GM21528 (cell line): Measurements from ENCODE around the gene PTRHD1.
A peak's percentile ranks its signal among the peaks of the same experiment; 100 is the strongest.
"Not testable (repeated sequence)": the region's sequence is repeated elsewhere in the genome, so short reads cannot be mapped to it uniquely, and the experiment has no call there.

Experiments
- ATAC-seq: cut with Tn5 transposase; IDR thresholded peaks from one replicate; pipeline ENCODE4 v1.9.1; 2021; ENCODE audit warnings: mild to moderate bottlenecking, moderate library complexity; ENCODE audit not compliant: unreplicated experiment, low FRiP score

Gene PTRHD1, protein sequence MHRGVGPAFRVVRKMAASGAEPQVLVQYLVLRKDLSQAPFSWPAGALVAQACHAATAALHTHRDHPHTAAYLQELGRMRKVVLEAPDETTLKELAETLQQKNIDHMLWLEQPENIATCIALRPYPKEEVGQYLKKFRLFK

DNA sequence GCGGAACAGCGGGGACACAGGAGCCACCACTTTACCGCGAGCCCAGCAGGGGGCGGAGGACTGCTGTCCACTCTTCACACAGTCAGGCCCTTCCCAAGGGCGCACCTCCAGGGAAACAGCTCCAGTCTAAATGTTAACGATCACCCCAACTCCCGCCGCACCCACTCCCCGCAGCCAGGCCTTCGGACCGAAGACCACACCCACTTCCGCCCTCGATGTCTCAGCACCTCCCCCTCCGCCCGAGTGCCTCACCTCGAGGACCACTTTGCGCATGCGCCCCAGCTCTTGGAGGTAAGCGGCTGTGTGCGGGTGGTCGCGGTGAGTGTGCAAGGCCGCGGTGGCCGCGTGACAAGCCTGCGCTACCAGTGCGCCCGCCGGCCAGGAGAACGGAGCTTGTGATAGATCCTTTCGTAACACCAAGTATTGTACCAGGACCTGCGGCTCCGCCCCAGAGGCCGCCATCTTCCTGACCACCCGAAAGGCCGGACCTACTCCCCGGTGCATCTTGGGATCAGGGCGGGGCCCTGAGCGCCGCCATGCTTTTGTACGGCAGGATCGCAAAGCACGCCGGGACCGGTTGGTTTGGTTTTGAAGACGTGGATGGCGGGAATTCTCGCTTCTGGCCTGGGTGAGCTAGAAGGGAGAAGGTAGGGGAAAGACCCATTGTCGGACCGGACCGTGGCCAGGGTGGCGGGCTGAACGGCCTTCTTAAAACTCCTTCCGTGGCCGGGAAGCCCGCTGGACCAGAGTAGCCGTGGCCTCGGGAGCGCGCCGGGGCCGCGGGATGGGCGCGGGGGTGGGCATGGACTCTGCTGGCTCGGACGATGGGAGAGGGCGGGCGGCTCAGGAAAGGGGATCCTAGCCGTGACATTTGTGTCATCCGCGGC, at the start of gene PTRHD1, which contains the start of gene CENPO:
TSS of gene PTRHD1 (minus strand) at position 518 of the 887 bp plus-strand sequence. CDS start at position 504, 14 bp downstream.
TSS of gene CENPO (plus strand) at position 552 of the 887 bp plus-strand sequence. CDS start 495 bp downstream, outside the sequence.
- ATAC-seq = peak; percentile 91

DNA sequence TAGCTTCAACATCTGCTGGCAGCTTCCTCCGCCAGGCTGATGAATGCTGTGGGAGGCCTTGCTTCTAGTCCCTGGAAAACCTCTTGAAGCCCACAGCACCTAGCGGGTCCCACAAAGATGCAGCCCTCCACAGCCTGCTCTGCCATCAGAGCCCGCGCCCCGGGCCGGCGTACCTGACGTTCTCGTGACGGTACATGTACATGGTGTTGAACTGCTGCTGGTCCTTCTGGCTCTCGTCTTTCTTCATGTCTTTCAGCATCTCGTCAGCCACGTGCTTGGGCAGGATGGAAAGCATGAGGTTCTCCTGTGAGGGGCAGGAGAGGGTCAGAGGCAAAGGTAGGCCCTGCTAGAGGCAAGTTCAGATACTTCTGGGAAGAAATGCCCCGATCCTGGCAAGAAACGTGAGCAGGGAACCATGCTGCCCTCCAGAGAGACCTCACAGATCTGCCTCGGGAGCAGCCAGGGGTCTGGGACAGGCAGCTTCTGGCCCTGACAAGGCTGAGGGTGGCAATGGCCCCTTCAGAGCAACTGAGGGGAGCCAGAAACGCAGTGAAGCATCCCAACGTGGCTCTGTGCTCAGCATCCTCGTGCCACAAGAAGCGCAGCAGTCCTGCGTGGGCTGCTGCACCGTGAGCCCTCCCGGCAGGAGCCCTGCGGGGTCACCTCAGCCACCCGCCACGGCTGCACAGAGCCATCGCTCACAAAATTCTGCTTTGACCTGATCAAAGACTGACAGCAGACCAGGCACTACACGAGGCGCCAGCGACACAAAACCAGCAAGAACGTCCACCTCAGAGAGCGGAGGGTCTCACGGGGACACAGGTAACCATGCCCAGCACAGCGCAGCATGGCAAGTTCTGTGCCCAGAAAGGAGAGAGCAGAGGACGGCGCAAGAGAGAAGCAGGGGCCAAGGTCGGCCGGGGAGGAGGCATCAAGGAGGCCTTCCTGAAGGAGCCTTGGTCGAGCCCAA, 49.2 kb upstream of the PTRHD1 start:
- no peak for ATAC-seq

DNA sequence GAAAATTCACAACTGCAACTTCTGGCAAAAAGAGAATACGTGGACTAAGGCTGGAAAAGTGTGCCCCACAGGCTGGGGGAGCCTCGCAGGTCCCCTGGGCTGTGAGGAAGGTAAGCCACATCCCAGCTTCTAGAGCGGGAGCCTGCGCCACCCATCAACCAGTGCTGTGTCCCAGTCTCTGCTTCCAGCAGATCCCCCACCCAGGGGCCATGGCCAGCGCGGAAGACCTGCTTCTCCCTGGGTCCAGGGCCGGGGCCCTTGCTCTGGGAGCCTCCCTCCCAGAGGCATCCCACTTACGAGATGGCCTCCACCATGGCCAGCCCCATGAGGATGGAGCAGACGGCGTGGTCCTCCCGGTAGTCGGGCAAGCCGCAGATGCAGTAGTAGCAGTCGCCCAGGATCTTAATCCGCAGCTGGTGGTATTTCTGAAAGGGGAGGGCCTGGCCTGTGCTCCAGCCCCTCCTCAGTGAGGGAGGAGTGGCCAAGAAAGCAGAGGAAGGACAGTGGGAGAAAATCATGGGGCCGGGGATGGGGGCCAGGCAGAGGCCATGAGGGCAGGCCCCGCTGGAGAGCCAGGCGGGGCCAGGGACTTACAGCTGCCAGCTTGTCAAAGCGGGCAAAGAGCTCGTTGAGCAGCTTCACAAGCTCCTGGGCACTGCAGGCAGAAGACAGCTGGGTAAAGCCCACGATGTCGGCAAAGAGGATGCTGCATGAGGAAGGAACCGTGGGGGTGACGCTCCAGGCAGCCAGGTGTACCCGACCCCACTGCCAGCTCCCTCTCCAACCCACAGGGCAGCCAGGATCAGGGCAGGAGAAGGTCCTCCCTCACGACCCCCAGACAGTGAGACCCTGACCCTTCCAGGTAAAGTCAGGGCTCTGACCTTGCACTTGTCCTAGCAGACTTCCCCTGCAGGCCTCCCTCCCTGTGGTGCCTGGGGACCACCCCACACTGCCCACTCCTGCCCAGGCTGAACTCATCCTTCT, 48.1 kb upstream of the PTRHD1 start:
- no peak for ATAC-seq

DNA sequence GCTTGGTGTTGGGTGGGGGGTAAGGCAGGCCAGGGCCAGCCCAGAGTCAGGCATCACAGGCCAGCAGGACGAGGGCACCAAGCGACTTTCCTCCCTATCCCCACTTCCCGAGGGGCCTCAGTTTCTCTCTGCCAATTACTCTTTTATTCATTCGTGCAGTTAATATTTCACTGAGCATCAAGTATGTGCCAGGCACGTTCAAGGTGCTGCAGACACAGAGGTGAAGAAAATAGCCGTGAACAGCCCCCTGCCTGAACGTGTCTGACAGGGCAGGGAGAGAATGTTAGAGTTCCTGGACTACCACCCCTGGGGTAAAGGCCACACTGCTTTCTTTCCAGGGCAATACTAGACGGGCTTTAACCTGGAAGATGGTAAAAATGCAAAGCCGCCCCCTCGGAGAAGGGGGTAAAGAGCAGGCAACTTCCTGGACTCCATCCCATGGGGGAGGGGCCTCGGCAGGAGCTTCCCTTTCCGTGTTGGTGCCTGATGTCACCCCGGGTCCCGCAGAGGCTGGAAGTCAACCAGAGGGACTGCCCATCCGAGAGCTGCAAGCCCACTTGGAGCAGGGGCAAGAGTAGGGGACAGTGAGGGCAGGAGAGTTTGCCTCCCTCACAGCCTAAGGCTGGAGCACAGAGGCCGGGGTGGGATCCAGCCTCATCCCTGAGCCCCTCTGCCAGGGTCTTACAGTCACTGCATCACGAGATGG, 47.1 kb upstream of the PTRHD1 start:
- no peak for ATAC-seq

DNA sequence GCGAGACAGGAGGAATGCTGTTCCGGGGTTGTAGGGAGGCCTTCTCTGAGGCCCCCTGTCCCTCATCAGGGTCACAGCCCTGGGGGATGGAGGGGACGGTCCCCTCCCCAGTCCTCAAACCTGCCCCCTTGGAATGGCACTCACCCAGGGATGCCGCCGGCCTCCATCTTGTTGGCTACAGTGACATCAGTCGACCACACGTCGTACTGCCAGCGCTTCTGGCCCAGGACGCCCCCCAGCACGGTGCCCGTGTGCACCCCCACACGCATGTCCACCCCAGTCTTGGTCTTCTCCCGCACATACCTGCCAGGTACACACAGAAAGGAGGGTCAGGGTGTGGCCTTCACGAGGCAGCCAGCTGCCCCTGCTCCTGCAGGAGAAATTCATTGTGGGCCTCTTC, 46.5 kb upstream of the PTRHD1 start:
- ATAC-seq = no peak

DNA sequence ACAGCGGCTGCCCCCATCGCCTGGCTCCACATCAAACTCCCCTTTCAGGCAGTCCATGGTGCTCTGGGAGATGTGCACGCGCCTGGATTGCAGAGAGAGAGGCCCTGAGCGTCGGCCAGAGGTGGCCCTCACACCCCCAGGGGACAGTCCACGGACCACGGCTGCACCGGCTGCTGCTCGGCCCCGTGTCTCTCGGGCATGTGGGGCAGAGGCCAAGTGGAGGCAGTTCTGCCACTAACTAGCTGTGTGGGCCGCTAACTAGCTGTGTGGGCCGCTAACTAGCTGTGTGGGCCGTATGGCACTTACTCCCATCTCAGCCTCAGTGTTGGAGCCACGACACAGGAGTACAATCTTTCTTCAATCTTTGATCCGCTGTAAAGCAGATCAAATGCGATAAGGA, 45.4 kb upstream of the PTRHD1 start:
- no peak for ATAC-seq

DNA sequence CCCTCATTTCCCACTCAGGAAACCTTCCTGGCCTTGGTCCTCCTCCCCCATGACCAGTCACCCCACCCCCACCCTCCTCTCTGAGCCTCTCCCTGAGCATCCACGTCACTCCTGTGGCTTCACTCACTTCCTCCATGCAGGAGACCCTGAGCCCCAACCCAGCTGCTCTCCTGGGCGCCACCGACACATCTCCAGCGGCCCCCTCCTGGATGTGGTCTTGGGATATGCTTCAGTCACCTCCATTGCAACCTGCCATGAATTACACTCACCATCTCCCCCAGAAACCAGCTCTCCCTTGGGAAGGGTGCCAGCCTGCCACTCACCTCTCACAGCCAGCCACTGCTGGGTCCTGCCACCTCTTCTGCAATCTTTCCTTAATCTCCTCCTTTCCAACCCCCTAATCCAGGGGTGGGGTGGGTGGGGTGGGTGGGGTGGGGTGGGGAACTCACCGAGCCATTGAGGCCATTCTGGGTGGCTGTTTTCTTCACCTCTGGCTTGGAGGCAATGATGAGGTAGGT, 44.9 kb upstream of the PTRHD1 start:
- ATAC-seq = no peak

DNA sequence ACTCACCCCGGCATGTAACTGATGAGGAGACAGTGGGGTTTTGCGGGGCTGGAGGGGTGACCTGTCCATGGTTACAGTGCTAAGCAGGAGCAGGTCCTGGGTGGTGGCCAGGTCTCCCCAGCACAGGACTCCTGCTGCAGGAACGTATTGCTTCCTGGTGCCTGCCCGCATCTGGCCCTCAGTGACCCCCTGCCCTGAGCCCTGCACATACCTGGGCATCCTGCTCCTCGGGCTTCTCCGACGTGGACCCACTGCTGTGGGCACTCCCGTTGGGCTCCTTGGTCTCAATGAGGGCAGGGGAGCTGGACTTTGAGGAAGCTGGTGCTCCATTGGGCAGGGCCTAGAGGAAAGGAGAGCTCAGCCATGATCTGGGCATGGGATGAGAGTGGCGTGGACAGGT, 43.5 kb upstream of the PTRHD1 start:
- no peak for ATAC-seq

DNA sequence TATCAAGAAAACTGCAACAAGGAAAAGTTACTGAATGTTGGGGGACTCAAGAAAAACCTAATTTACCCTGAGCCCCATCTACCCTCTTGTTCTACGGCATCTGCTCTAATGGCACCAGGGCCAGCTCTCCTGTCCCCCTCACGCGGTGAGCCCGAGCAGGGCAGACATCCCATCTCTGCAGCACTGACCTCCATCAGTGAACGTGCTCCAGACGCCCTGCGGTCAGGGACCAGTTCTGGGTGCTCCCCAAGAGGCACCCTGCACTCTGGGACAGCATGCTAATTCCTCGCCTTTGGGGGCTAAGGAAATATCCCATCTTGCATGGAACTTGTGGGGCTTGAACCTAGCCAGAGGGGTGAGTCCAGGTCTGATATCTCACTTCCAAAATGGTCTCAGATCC, 43.0 kb upstream of the PTRHD1 start:
- no peak for ATAC-seq

DNA sequence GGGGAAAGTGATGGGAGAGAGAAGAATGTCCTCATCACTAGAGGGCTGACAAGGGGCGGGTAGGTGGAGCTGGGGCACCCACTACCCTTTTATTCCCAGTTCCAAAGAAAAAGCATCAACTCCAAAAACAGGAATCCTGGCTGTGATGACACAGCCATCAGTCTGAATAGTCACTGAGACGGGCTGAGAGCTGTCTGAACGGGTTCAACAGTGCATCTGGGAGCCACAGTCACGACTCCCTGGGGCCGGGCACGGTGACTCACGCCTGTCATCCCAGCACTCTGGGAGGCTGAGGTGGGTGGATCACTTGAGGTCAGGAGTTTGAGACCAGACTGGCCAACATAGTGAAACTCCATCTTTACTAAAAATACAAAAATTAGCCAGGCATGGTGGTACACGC, 42.2 kb upstream of the PTRHD1 start:
- not testable (repeated sequence) for ATAC-seq

DNA sequence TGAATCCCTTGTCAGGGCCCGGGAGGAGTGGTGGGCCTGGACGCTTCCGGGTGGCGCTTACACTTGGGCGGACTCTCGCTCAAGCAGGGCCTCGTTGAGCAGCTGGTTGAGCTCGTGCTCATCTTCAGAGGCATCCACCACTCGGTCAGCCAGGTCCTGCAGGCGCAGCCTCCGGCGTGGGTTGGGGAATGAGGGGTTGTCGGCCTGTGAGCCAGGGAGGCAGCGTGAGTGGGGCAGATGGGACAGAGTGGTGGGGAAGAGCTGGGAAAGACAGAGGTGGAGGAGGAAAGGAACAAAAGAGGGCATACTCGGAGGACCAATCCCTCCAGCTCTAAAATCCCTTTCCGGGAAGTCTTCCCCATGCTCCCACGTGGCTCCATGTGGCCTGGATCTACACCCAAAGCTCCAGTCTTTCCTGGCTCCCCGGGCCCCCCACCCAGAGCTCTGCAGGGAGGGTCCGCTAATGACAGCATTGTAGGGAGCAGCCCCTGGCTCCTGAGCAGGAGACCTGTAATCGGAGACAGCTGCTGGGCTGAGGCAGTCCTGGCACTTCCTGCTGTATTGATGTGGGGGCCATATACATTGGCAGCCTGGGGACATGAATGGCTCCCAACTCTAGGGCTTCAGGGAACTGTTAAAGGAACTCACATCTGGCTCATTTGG, 41.7 kb upstream of the PTRHD1 start:
- no peak for ATAC-seq

DNA sequence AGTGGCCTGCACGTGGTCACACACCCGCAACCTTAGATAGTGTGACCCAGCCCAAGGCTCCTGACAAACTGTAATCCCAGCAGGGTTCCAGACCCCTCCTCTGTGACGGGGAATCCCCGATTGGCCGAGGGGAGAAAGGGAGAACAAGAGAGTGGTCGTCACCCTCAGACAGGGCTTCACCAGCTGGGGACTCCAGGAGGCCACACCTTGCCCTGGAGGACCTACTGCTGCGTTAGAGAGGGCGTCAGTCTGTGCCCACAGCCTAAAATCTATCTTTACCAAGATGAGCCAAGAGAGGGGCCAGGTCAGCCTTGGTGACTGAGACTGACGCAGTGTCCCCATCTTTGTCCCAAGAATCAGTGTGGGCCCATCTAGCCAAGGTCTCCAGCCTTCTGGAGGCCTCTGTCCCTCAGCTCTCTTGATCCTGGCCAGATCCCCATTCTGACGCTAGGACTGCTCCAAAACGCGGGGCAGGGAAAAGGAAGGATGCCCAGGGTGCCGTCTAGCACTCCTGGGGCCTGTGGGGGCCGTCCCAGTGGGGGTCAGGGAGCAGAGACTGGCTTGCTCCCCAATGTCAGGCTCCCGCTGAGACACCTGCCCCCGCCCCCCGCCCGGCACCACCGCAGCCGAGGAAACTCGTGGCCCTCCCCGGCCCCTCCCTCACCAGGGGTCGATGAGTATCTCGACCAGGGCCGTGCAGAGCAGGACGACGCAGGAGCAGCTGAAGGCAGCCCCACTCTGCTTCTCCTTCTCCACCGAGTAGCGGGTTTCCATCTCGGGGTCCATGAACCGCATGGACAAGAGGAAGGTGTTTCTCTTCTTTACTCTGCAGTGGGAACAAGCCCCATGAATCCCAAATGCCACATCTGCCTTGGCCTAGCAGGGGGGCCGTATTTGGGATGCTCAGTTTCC, 40.9 kb upstream of the PTRHD1 start:
- ATAC-seq = no peak

DNA sequence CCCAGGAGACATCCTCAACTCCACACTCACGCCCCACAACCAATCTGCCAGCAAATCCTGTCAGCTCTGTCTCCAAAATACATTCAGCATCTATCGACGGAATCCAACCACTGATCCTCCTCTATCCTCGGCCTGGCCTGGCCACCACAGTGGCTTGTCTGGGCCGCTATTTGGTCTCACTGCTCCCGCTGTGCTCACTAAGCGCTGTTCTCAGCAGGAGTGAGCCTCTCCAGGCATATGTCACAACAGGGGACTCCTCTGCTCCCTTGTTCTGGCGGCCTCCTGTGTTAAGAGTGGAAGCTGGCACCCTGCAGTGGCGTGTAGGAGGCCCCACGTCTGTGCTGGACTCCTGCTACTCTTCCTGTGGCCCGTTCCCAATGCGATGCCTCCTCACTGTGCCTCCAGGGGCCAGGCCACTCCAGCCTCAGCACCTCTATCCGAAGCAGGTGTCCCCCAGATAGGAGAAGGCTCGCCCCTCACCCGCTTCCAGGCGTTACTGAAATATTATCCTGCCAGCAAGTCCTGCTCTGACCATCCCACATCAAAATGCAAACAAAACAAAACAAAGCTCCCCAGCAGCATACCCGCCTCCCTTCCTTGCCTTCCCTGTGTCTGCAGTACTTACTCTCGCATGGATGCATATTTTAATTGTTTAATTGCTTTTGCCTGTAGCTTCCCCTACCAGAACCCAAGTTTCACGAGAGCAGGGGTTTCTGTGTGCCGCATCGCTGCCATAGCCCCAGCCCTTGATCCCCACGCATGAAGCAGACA, 39.9 kb upstream of the PTRHD1 start:
- no peak for ATAC-seq

DNA sequence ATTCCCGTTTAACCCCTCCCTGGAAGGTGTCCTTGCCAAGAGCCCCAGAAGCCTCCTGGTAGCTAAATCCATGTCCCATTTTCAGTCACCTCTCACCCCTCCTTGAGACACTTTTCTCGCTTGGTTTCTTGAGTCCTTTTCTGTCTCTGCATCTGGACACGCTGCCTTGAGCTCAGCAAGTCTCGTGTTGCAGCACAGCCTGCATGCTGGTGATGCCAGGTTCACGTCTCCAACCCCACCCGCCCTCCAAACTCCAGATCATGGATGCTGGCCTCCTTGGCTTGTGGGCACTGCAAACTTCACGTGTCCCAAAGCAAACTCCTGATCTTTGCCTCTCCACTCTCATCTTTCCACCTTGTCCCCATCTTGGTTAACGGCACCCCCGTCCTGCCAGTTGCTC, 39.3 kb upstream of the PTRHD1 start:
- no peak for ATAC-seq

DNA sequence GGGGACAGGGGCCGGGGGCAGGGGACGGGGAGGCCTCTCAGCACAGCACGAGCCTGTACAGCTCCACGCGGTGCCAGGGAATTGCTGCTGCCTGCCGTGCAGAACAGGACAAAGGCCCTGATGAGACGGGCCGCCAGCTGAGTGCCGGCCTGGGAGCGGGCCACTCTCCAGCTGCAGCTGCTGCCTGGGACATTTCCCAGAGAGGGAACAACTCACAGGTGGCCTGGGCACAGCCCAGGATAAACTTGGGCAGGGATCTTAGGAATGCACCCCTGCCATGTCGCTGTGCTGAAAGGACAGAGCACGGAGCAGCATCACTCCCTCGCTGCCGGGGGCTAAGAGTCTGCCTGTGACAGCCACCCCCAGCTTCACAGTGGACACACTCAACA, 38.9 kb upstream of the PTRHD1 start:
- no peak for ATAC-seq

DNA sequence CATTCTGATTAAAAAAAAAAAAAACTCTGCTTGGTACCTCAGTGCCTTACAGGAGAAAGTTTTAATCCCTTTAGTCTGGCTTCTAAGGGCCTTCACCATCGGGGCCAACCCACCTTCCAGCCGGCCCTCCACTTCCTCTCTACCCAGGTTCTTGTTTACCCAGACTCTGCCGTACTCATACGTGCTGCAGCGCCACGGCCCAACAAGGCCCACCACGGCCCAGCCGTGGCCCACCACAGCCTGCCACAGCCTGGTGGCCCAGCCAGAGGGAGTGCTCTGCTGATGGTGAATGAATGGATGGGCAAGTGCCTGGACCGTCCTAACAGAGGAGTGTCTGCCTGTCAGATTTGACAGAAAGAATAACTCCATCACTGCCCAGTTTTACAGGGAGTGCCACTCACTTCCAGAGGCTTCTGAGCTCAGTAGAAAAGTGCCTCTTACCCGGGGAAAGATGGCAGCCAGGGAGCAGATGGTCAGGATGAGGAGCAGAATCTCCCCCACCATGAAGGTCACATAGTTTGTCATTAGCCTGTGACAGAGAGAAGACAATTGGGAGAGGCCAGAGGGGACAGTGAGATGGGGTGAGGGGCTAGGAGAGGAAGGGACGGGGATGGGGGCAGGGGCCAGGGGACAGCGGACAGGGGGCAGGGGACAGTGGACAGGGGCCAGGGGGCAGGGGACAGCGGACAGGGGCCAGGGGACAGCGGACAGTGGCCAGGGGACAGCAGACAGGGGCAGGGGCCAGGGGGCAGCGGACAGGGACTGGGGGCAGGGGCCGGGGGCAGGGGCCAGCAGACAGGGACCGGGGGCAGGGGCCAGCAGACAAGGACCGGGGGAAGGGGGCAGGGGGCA, 38.3 kb upstream of the PTRHD1 start:
- no peak for ATAC-seq
